Esophagus mucosa (tissue), 1 donor: Measurements from ENCODE around the gene ESPN. TPM values are rescaled to one million over a fixed set of nuclear protein-coding genes. Genes with fewer than 3 reads are reported as not detected.

Experiments
- total RNA-seq: library from RNA; stranded (reverse); gene quantifications from one replicate; pipeline ENCODE4 v1.2.4, GENCODE V29; 2023
- donor health status: DM: yes; HTN: yes; CAD: no.

ESPN gene
- total RNA-seq, 1 donor from 2014 or later = 33.4 TPM

Other genes with a start within 250 kb of the ESPN start
- 0.04 TPM for gene CHD5, start 244.5 kb upstream of the ESPN start, total RNA-seq
- gene RPL22, start 225.2 kb upstream of the ESPN start, total RNA-seq = 439 TPM
- 10.8 TPM for gene RNF207, start 218.7 kb upstream of the ESPN start, total RNA-seq
- 40.3 TPM for gene ICMT, start 188.8 kb upstream of the ESPN start, total RNA-seq
- not detected for gene HES3, start 180.6 kb upstream of the ESPN start, total RNA-seq
- gene GPR153, start 163.7 kb upstream of the ESPN start, total RNA-seq = 9.1 TPM
- 37.2 TPM for gene ACOT7, start 31.0 kb upstream of the ESPN start, total RNA-seq
- 47.3 TPM for gene HES2, start 4.9 kb upstream of the ESPN start, total RNA-seq
- 13.1 TPM for gene TNFRSF25, start 41.4 kb downstream of the ESPN start, total RNA-seq
- gene PLEKHG5, start 66.9 kb downstream of the ESPN start, total RNA-seq = 24.4 TPM
- gene NOL9, start 129.7 kb downstream of the ESPN start, total RNA-seq = 19.7 TPM
- not detected for gene TAS1R1, start 130.5 kb downstream of the ESPN start, total RNA-seq
- 14.5 TPM for gene ZBTB48, start 155.2 kb downstream of the ESPN start, total RNA-seq
- 26.6 TPM for gene KLHL21, start 178.1 kb downstream of the ESPN start, total RNA-seq
- 7.5 TPM for gene PHF13, start 189.0 kb downstream of the ESPN start, total RNA-seq
- gene THAP3, start 200.1 kb downstream of the ESPN start, total RNA-seq = 6.4 TPM